Glutamatergic neuron (in vitro differentiated cells): ENCODE measurements around the gene CFAP57. TPM values are rescaled to one million over a fixed set of nuclear protein-coding genes. Genes with fewer than 3 reads are reported as not detected.

ENCODE experiments used
- DNase-seq: peaks from one replicate; pipeline ENCODE4 v3.0.0; 2022
- H3K27ac Mint-ChIP-seq: one replicate; pipeline ENCODE4 v1.8.0; 2020; ENCODE audit warnings: mild to moderate bottlenecking, mixed read lengths, inconsistent platforms; ENCODE audit not compliant: unreplicated experiment
- H3K27me3 Mint-ChIP-seq: one replicate; pipeline ENCODE4 v1.8.0; 2020; ENCODE audit warnings: mild to moderate bottlenecking, moderate library complexity, mixed read lengths, inconsistent platforms; ENCODE audit not compliant: unreplicated experiment
- H3K36me3 Mint-ChIP-seq: one replicate; pipeline ENCODE4 v1.8.0; 2020; ENCODE audit warnings: mild to moderate bottlenecking, mixed read lengths, inconsistent platforms; ENCODE audit not compliant: unreplicated experiment
- H3K4me1 Mint-ChIP-seq: one replicate; pipeline ENCODE4 v1.8.0; 2020; ENCODE audit warnings: mild to moderate bottlenecking, low read depth, mixed read lengths, inconsistent platforms; ENCODE audit not compliant: unreplicated experiment
- H3K4me3 Mint-ChIP-seq: one replicate; pipeline ENCODE4 v1.8.0; 2020; ENCODE audit warnings: mild to moderate bottlenecking, mixed read lengths, inconsistent platforms; ENCODE audit not compliant: unreplicated experiment
- H3K9me3 Mint-ChIP-seq: one replicate; pipeline ENCODE4 v1.8.0; 2020; ENCODE audit warnings: mild to moderate bottlenecking, moderate library complexity, mixed read lengths, inconsistent platforms; ENCODE audit not compliant: unreplicated experiment
- CTCF ChIP-seq: fragments of 200-600 bp; sonication (generic); IDR thresholded peaks from one replicate; pipeline ENCODE4 v1.5.0; 2021; ENCODE audit not compliant: partially characterized antibody, unreplicated experiment
- total RNA-seq: library from RNA; stranded (reverse); fragmentation: NEBNext Ultra II Directional; extraction: Animal tissue kit (Norgen Biotek cat#: 25700); gene quantifications from one replicate; pipeline ENCODE4 v1.2.1, GENCODE V29; 2021; ENCODE audit not compliant: unreplicated experiment

CFAP57 gene
- total RNA-seq, 1 donor from 2014 or later: 5.0 TPM

DNA sequence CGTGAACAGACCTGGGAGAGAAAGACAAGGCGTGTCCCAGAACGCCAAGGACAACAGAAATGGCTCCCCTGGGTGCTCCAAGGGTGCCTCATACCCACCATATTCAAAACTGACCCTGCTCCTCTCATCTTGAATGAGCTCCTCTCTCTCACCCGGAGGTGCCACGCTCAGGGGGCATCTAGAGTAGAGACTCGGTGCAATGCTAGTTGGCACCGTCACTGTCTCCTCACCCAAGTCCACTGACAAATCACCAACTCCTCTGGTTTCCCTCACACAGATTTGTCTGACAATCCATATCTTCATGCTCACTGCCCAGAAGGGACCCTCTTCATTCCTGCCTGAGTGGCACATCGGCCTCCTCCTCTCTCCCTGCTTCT is 102.7 kb downstream of the CFAP57 start:
- H3K36me3 Mint-ChIP-seq: no peaks in the 10 kb centered on the region
- H3K9me3 Mint-ChIP-seq: peaks cover 7% of the 10 kb centered on the region
- H3K27me3 Mint-ChIP-seq: peaks cover 3% of the 10 kb centered on the region
- no peak overlapping the region for H3K4me3 Mint-ChIP-seq
- no peak for DNase-seq
- H3K27ac Mint-ChIP-seq: no peak overlapping the region
- TF ChIP-seq CTCF: no peak
- peaks cover 5% of the 10 kb centered on the region for H3K4me1 Mint-ChIP-seq

DNA sequence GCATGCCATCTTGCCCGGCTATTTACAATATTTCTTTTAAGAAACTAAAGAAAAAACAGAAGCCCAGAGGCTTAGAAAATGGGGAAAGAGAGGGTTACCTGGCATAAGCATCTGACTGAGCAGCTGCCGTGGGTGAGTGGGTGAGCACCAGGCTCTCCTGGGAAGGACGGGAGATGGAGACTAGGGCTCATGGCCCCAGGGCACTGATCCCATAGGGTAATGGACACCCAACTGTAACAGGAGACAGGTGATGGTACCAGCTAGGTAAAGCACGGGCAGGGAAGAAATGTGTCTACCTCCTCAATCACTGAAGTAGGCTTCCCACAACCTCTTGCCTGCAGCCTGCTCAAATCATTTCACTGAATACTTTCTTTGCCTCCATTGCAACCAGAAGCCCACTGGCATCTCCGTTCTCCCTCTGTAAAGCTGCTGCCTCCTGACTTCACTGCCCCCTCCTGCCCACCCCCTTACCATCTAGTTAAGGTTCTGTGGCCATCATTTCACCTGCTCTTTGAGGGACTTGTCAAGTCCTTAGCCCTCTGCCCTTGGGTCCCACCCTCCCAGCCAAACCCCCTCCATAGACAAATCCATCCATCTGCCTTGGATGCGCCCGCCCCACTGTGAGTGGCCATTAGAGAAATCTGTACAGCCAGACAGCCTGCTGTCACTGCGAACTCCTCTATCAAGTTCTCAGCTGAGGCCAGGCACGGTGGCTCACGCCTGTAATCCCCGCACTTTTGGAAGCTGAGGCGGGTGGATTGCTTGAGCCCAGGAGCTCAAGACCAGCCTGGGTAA is 103.9 kb downstream of the CFAP57 start:
- DNase-seq: no peak
- no peaks in the 10 kb centered on the region for H3K36me3 Mint-ChIP-seq
- H3K9me3 Mint-ChIP-seq: peaks cover 5% of the 10 kb centered on the region
- peaks cover 5% of the 10 kb centered on the region for H3K4me1 Mint-ChIP-seq
- no peak overlapping the region for H3K27ac Mint-ChIP-seq
- H3K4me3 Mint-ChIP-seq: no peak overlapping the region
- TF ChIP-seq CTCF: no peak
- peaks cover 5% of the 10 kb centered on the region for H3K27me3 Mint-ChIP-seq

- H3K36me3 Mint-ChIP-seq: no peaks in the 10 kb centered on the region
- peak overlapping the region; percentile 20 for H3K27ac Mint-ChIP-seq
- H3K4me3 Mint-ChIP-seq: no peak overlapping the region
- peaks cover 5% of the 10 kb centered on the region for H3K9me3 Mint-ChIP-seq
- peaks cover 4% of the 10 kb centered on the region for H3K27me3 Mint-ChIP-seq
- no peak for DNase-seq
- no peak for TF ChIP-seq CTCF
- H3K4me1 Mint-ChIP-seq: peaks cover 5% of the 10 kb centered on the region
Observed at GRCh38 chr1:43276673-43277072, 104.5 kb downstream of the CFAP57 start.

- Mint-ChIP-seq H3K4me1 (peaks cover 5% of the 10 kb centered on the region), H3K27ac (peak overlapping the region; percentile 20), H3K9me3 (peaks cover 5% of the 10 kb centered on the region), H3K36me3 (no peaks in the 10 kb centered on the region), H3K27me3 (peaks cover 7% of the 10 kb centered on the region), H3K4me3 (no peak overlapping the region)
- TF ChIP-seq CTCF: no peak
- no peak for DNase-seq
Observed at GRCh38 chr1:43277116-43277876, 105.2 kb downstream of the CFAP57 start.

DNA sequence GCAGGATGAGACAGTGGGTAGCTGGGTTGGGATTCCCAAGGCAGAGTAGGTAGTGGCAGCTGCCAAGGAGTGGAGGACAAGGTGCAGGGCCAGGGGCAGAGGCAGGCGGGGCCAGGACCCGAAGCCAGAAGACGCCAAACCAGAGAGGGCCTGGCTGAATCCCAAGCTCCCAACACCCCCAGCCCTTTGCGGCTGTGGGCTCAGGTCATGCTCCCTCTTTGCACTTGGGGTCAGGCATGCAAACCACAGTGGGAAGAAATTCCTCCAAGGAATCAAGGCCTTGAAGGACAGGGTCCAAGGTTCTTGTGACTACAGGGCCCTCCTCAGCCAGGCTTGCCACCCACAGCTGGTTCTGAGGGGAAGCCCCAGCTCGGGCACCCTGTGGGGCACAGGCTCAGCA is 107.0 kb downstream of the CFAP57 start:
- H3K9me3 Mint-ChIP-seq: peaks cover 4% of the 10 kb centered on the region
- H3K36me3 Mint-ChIP-seq: no peaks in the 10 kb centered on the region
- peaks cover 8% of the 10 kb centered on the region for H3K27me3 Mint-ChIP-seq
- H3K4me1 Mint-ChIP-seq: peaks cover 5% of the 10 kb centered on the region
- TF ChIP-seq CTCF: no peak
- H3K27ac Mint-ChIP-seq: no peak overlapping the region
- no peak overlapping the region for H3K4me3 Mint-ChIP-seq
- no peak for DNase-seq
